Measurements from ENCODE around the gene NKAIN4.

- TF ChIP-seq CTCF (optimal IDR thresholded peaks at IDR 0.05 in 1 of 3, IDR thresholded peaks at IDR 0.05 in 1 of 3, conservative IDR thresholded peaks at IDR 0.05 in 1 of 3; ENCODE audit: extremely low read depth in 1 of 3, insufficient read depth in 2 of 3, low read length in 3 of 3) (no peak), EZH2 (IDR thresholded peaks at IDR 0.05; ENCODE audit: low read length) (no peak)
Observed at GRCh38 chr20:63194007-63194796, 60.1 kb downstream of the NKAIN4 start.

All from keratinocyte (primary cell).